ENCODE measurements around the gene FAM163A. TPM values are rescaled to one million over a fixed set of nuclear protein-coding genes. Genes with fewer than 3 reads are reported as not detected.
"Not testable (repeated sequence)": the region's sequence is repeated elsewhere in the genome, so short reads cannot be mapped to it uniquely, and the experiment has no call there.

FAM163A gene
- total and polyA plus RNA-seq, 12 donors = 0.34 to 7.0 (median 2.6) TPM; not detected in 4

- Histone ChIP-seq H3K9me3 (replicated peaks in 1 of 3) (no peaks in the 10 kb centered on the region), H3K4me3 (no peak overlapping the region), H3K27me3 (no peaks in the 10 kb centered on the region), H3K27ac (no peak overlapping the region), H3K4me1 (replicated peaks in 1 of 2) (peaks cover 0 to 3% of the 10 kb centered on the region in 2 donors), H3K36me3 (replicated peaks in 1 of 2) (no peaks in the 10 kb centered on the region)
- intact Hi-C loops (cut with DNase I) = no loop called here
- peak in 1 of 7 donors; percentile 51 for DNase-seq
- WGBS, 4 donors = 79 to 88% (median 82%) methylated on average over 7 of the region's 7 CpGs
- TF ChIP-seq CTCF (IDR thresholded peaks at IDR 0.05) (no peak), POLR2A (IDR thresholded peaks at IDR 0.05) (no peak)
These were observed 83.7 kb downstream of the FAM163A start for GRCh38 chr1:179826626-179827280.

DNA sequence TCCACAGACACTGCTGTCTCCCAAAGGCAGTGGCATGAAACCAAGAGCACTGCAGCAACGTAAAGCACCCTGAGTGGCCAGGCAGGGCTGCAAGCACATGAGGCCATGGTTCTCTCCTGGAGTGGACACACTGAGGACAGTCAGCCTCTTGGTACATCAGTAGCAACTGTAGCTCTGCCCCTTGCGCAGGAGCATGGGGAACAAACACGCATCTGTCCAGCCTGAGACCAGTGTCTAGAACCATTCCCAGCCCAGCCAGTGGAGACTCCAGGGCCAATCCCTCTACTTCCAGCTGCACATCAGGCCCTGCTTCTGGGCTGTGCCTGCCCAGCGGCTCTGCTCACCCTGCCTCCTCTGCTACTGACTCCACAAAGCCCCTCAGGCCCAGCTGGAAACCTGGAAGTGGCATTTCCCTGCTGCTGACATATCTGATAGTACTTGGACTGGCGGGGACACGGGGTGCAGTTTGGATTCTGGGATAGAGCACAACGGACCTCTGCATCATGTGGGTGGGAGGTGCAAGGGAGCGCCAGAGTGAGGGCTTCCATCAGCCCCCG lies 85.5 kb downstream of the FAM163A start:
- Histone ChIP-seq H3K27ac (no peak overlapping the region), H3K4me3 (no peak overlapping the region), H3K36me3 (replicated peaks in 1 of 2) (no peaks in the 10 kb centered on the region), H3K27me3 (no peaks in the 10 kb centered on the region), H3K4me1 (replicated peaks in 1 of 2) (peaks cover 0 to 3% of the 10 kb centered on the region in 2 donors), H3K9me3 (replicated peaks in 1 of 3) (no peaks in the 10 kb centered on the region)
- intact Hi-C loops (cut with DNase I) = no loop called here
- 84 to 93% (median 92%) methylated on average over 5 to 9 of the region's 9 CpGs for WGBS, 4 donors
- no peak for TF ChIP-seq POLR2A (IDR thresholded peaks at IDR 0.05)
- TF ChIP-seq CTCF (IDR thresholded peaks at IDR 0.05) = no peak
- peak in 1 of 7 donors; percentile 36 for DNase-seq

- intact Hi-C loops (cut with DNase I) = no loop called here
- H3K27ac ChIP-seq = no peak overlapping the region
- H3K4me3 ChIP-seq = no peak overlapping the region
- H3K4me1 ChIP-seq (replicated peaks in 1 of 2) = no peaks in the 10 kb centered on the region
- no peaks in the 10 kb centered on the region for H3K9me3 ChIP-seq (replicated peaks in 1 of 3)
- TF ChIP-seq CTCF (IDR thresholded peaks at IDR 0.05) (no peak), POLR2A (IDR thresholded peaks at IDR 0.05) (no peak)
- no peaks in the 10 kb centered on the region for H3K36me3 ChIP-seq (replicated peaks in 1 of 2)
- WGBS, 4 donors = 73 to 78% (median 75%) methylated on average over 3 of the region's 3 CpGs
- H3K27me3 ChIP-seq = no peaks in the 10 kb centered on the region
- DNase-seq = no peak
These were observed 88.1 kb downstream of the FAM163A start for GRCh38 chr1:179831225-179831624.

- no peaks in the 10 kb centered on the region for H3K4me1 ChIP-seq (replicated peaks in 1 of 2)
- intact Hi-C loops (cut with DNase I) = no loop called here
- WGBS, 4 donors = 76 to 82% (median 80%) methylated on average over 9 of the region's 9 CpGs
- DNase-seq = peak in 1 of 7 donors; percentile 35
- no peak overlapping the region for H3K4me3 ChIP-seq
- H3K36me3 ChIP-seq (replicated peaks in 1 of 2) = no peaks in the 10 kb centered on the region
- TF ChIP-seq CTCF (IDR thresholded peaks at IDR 0.05) (no peak), POLR2A (IDR thresholded peaks at IDR 0.05) (no peak)
- no peaks in the 10 kb centered on the region for H3K9me3 ChIP-seq (replicated peaks in 1 of 3)
- no peaks in the 10 kb centered on the region for H3K27me3 ChIP-seq
- H3K27ac ChIP-seq = no peak overlapping the region
These were observed 89.0 kb downstream of the FAM163A start for GRCh38 chr1:179831852-179832699.

- H3K36me3 ChIP-seq (replicated peaks in 1 of 2); H3K27ac ChIP-seq; H3K4me3 ChIP-seq; H3K27me3 ChIP-seq; H3K4me1 ChIP-seq (replicated peaks in 1 of 2); H3K9me3 ChIP-seq (replicated peaks in 1 of 3); intact Hi-C loops (cut with DNase I); DNase-seq: not testable (repeated sequence)
- 96 to 100% (median 98%) methylated on average over 12 to 38 of the region's 38 CpGs for WGBS, 4 donors
These were observed 93.8 kb downstream of the FAM163A start for GRCh38 chr1:179836686-179837445.

Data from adrenal gland (tissue), 12 donors.